Left renal cortex interstitium (tissue), 4 donors: ENCODE results near the gene TOLLIP. TPM values are rescaled to one million over a fixed set of nuclear protein-coding genes. Genes with fewer than 3 reads are reported as not detected.

Source experiments
- DNase-seq, 4 donors: peaks; one replicate each; pipeline ENCODE4 v3.0.0-alpha.2; 2013; ENCODE audit warnings: low read depth in 4 of 4, low spot score in 2 of 4, missing footprints in 1 of 4
- polyA plus RNA-seq, 4 donors: library from polyadenylated mRNA; unstranded; fragments of 120-200 nt; gene quantifications; one replicate each; pipeline ENCODE4 v1.2.1, GENCODE V29; 2013; ENCODE audit not compliant: insufficient read length in 4 of 4

The TOLLIP gene
- polyA plus RNA-seq, 4 donors, result 33.0 to 51.5 (median 45.6) TPM

DNA sequence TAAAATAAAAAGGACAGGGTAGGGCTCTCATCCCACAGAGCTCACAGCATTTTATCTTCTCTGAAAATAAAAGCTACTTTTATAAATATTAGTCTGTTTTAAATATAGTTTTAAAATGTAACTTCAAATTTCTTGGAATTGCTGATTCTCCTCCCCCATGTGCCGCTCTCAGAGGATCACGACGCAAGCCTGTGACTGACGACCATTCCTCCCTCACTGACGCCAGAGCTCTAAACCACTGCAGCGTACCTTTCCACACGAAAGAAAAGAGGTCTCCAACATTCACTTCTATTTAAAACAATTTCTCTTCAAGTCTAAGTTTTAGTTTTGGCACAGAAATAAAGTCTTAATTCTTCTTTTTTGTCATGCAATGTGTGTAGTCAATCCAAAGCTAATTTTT is 9.3 kb downstream of the TOLLIP start:
- DNase-seq, result no peak

DNA sequence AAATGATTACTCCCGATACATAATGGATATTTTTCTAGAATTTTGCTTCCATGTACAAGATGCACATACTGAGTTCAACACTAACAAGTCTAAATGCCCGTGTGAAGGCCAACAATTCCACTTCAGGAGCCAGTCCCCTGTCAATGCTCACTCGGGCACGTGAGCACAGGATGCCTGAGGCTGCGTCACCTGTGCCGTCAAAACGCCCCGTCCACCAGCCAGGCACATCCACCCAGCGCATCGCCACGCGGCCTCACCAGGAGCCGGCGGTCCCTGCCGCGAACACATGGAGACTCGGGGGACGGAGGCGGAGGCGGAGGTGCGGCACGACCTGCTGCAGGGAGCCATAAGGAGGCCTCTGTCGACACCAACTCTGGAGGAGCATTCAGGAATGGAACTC is 9.8 kb downstream of the TOLLIP start:
- DNase-seq, result no peak

DNA sequence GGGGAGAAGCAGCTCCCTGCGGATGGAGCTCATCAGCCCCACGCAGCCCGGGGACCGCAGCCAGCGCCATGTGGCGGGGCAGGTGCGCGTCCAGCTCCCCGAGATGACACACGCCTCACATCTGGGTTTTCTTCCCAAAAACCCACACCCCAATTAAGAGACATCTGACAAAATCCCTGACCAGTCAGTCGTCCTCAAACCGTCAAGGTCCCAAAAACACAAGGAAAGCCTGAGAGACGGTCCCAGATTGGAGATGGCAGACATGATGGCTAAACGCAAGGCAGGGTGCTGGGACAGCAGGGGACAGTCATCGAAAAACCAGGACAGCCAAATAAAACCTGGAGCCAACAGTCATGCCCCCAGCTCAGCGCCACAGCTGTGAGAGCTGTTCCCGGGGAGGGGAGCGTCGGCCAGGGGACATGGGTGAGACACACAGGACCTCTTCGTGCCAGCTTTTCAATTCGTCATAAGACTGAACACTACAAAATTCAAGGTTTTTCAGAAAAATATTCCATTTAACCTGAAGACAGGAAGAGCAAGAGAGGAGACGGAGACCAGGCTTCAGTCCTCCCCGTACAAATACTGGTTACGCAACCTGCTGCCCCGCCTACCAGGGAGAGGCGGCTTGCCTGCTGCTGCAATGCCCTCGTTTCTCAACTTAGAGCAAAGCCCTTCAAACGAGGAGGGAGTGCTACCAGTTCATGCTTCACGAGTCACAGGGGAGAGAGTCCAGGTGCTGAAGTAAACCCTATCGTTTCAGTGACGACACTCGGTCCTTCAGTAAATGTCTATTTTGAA is 10.5 kb downstream of the TOLLIP start:
- peak in 2 of 4 donors; percentile 28 to 52 for DNase-seq

DNA sequence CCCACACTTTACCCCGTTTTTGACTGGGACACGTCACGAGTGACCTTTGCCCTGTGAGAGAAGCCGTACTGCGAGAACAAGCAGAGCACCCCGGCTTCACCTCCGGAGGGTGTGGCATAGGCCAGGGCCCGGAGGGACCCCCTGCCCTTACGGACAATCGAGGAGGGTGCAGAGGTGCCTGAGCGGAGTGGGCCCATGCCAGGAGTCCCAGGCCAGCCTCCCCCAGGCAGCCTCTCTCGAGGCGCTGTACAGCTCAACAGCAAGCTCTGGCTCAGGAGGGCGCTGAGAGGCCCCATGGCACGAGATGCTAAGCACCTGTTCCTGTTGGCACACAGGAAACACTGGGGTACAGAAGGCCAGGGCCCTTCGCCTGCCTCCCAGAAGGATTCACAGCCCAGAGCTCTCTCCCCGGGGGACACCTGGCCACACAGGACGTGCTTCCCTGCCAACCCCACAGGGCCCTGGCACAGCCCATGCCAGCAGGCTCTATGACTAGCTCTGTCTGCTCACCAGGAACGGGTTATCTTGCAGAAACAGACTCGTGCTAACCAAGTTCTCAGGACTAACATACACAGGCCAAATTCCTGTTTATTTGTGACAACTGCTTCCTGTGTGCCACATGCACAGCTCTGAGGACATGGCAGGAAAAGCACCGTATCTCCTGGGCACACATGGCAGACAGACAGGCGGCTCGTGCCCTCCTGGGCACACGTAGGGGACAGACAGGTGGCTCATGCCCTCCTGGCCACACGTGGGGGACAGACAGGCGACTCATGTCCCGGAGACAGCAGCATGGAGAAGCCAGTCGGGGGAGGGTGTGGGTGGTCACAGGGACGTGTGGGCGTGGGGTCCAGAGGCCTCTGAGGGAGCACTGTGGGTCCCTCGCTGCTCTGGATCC is 11.6 kb downstream of the TOLLIP start:
- DNase-seq, result no peak

DNA sequence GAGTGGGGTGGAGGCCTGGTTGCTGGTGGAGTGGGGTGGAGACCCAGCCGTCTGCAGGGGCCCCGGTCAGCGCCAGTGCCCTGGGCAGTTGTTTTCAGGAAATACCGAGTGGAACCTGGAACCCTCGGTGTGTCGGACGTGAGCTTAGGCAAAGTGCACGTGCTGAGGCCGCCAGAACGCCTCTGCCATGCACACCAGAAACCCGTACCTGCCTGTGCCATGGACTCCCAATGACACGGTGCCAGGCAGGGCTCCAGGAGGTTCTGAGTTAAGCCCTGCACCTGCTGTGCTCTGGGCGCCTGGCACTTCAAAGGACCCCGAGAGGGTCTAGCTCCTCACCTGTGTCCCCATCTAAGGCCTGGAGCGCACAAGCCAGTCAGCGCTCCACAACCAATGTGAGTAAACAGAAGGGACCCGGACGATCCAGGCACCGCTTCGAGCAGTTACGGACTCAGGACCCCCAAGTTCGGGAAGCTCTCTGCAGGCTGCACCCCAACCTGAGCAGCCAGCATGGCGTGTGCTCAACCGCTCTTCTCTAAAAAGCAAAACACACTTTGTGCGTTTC is 12.3 kb downstream of the TOLLIP start:
- no peak for DNase-seq

DNA sequence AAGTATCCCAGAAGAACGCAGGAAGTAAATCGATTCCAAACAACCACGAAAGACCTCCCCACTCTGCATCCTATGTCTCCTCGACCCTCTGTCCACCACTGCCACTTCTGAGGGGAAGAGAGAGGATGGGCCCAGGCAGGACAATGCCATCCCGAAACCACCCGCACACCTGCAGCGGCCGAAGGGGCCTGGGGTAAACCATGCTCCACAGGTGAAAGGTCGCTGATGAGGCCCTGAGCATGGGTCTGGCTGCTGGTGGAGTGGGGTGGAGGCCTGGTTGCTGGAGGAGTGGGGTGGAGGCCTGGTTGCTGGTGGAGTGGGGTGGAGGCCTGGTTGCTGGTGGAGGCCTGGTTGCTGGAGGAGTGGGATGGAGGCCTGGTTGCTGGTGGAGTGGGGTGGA is 13.1 kb downstream of the TOLLIP start:
- no peak for DNase-seq

DNA sequence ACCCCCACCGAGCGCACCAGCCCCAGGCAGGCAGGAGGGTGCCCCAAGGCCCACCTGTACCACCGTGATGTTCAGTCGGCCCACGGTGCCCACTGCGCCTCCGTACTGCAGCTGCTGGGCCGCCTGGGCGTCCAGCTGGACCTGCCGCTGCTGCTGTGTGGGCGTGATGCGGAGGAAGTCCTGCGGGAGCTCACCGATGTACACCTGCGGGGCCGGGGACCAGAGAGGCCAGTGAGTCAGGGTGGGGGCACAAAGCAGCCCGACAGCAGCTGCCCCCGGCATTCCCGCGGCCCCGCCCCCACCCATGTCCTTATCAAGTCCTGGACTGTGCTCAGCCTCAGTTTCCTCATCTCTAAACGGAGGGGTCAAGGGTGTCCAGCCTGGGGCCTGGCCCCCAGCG is 13.8 kb downstream of the TOLLIP start:
- DNase-seq, result no peak

DNA sequence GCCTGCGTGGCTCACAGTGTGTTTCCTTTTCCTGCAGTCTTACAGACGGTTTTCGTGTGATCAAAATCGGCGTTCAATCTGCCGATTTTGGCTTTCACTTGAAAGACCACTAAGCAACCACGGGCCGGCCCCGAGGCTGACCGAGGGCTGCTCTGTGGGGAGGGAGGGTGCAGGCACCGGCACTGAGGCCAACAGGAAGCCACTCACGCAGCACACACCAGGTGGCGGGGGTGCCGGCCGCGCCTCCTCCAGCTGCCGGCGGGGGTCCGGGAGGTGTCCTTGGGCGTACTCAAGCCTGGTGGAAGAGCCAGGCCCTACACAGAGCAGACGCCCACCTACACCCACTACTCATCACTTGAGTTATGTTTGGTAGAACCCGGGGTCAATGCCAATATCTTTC is 14.3 kb downstream of the TOLLIP start:
- no peak for DNase-seq

DNA sequence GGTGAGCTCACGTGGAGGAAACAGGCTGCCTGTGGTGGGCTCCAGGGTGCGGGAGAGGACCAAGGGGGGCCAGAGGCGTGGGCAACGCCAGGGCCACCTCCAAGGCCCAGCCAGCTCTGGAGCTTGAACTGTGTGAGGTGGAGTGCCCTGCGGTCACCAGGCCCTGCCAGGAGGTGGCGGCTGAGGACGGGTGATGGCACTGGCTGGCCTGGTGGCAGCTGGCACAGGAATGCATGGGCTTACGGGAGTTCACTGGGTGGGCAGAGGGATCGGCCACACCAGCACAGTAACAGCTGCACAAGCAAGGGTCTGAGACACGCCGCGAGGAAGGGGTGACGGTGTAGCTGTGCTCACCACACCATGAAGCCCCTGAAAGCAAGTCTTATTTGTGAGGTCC is 15.8 kb downstream of the TOLLIP start:
- DNase-seq, result no peak

DNA sequence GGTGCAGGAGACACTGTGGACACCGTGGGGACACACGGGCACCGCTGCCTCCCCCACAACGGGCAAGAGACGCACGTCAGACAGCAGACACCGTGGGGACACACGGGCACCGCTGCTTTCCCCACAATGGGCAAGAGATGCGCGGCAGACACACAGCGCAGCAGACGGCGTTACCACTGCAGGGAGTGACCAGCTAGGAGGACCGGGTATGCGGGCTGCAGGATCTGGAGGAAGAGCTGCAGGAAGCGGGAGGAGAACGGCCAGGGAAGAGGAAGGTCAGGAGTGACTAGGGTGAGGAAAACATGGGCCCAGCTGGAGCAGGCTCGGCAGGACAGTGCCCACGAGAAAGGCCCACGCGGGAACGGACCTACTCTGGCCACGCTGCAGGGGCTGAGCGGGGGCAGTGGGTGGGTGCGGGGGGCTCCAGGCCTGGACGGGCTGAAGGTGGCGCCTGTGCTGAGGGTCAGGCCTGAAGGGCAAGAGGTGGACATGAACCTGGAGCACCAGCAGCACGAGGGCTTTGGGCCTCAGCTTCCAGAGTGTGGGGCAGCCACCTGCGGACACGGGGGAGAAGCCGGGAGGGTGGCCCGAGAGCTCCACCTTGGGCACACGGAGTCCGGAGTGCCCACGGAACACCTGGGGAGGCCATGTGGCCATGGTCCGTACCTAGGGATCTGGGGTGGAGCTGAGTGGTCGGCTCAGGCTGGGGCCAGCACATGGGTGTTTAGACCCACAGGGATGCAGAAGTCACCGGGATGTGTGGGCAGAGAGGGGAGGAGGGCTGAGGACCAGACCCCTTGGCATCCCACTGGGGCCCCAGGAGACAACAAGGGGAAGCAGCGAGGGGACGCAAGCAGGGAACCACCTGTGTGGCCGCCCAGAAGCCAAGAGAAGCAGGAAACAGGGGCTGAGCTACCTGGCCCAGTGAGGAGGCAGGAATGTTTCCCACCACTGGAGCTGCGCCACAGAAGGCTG is 16.5 kb downstream of the TOLLIP start:
- DNase-seq, result no peak

DNA sequence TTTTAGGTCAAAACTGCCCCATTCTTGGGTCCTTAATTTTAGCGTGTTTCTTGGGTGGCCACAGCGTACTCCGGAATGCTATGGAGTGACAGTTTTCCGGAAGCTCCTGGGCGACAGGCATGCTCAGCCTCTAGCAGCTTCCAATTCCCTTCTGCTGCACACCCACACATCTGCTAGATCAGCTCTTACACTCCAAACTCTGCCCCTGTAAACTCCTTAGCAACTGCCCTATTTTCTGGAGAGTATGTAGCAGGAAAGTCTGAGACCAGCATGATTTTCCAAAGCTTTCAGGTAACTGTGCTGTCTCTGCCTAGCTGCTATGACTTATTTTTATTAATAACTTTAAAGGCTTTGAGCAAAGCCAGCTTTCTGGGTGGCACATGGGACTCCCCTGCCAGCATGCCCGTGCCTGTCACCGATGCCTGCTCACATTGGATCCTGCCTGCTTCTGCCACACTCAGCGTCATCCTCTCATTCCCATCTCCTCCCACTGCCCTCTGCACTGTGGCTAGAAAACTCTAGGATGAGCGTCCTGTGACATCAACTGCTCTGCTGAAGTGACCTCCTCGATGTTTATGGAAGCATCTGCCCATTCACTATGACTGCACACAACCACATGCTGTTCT is 17.3 kb downstream of the TOLLIP start:
- no peak for DNase-seq

DNA sequence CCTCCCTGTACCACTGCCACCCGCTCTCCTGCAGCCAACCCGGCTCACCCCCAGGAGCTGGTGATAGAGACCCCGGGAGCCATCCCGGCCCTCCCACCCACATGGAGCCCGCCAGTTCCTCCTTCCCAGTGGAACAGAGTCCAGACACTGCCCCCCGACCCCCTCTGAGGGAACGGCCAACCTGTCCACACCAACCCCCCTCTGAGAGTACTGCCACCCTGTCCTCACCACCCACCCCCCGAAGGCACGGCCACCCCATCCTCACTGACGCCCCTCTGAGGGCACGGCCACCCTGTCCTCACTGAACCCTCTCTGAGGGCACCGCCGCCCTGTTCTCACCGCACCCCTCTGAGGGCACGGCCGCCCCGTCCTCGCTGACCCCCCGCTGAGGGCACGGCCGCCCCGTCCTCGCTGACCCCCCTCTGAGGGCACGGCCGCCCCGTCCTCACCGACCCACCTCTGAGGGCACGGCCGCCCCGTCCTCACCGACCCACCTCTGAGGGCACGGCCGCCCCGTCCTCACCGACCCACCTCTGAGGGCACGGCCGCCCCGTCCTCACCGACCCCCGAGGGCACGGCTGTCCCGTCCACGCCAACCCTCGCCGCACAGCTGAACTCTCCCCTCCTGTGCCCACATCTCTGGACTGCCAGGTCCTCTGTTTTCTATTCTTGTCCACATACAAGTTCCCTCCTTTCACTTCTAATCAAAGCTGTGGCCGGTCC is 18.0 kb downstream of the TOLLIP start:
- no peak for DNase-seq

DNA sequence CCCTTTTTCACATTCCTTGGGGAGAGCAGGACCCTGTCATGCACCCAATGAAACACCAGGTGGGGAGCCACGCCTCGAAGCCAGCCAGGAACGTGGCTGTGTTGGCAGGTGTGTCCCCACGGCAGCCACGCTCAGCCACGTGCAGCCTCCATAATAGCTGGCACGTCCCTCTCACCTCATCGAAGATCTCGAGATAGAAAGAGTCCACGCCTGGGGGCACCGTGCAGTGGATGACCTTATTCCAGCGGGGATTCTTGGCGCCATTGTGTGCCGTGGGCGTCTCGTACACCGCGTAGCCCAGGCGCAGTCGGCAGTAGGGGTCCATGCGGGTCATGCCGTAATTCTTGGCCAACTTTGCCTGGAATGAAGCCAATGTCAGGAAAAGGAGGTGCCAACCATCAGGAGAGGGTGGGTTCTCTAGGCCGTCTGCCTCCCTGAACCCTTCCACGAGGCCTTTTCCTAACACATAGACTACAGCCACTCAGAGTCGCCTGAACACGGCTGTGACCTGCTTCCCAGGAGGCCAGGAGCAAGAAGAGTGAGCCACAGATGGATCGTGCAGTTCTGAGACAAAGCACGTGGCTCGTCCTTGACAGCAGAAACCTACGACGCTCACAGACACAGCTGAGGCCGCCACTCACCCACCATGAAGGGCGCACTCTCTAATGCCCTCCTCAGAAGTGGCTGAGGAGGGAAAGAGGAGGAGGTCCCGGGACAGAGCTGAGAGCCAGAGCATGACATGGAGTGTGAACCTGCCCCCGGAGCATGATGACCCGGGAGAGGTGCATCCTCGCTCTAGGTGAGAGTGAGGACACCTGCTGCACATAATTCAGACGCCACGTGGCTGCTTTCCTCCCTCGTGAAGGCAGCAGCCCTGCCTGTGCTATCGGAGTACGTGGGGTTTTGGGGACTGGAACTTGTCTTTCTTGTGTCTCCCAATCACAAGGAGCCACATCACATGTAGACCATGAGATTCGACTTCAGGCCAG is 19.1 kb downstream of the TOLLIP start:
- no peak for DNase-seq

DNA sequence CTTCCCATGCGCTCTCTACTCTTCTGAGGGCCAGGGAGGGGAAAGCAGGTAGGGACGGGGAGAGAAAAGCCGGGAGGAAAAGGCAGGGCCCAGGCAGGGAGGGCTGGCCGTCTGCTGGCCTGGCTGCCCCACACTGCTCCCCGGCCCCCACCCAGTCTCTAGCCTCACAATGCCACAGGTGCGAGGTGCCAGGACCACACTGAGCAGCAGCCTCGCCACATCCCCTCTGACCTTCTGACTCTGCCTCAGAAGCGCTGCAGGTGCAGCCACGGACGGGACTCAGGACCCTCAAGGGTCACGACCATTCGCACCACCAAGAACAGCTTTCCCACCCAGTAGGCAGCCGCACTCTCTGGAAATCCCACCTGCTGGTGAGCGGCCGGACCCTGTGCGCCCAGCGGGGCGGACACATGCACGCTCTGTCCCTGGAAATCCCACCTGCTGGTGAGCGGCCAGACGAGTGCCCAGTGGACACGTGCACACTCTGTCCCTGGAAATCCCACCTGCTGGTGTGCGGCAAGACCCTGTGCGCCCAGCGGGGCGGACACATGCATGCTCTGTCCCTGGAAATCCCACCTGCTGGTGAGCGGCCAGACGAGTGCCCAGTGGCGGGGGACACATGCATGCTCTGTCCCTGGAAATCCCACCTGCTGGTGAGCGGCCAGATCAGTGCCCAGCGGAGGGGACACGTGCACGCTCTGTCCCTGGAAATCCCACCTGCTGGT is 20.1 kb downstream of the TOLLIP start:
- no peak for DNase-seq

DNA sequence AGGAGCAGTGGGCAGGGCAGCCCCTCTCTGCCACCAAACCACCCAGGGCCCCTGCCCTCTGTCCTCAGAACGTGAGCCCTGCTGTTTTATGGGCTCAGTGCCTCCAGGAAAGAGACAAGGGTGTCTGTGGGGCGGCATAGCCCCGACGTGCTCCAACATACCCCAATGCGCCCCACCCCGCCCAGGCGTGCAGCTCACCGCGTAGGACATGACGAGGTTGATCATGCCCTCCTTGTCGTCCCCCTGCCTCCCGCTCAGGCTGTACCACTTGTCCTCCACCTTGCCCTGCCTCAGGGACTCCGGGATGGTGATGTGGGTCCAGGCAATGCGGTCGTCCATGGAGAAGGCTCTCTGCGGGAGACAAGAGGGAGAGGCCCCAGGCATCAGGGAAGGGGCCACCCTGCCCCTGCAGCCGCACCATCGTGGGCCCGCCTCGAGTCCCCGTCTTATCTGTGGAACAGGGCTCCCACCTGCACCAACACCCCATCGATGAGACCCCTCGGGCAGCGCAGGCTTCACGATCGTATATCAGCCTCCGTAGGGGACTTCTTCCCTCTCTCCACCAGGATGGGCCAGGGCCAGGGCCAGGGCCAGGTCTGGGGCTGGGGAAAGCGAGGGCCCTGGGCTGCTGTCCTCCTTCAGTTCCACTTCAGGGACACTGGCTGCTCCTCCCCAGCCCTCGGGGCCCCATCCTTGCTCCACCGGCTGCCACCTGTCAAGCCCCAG is 20.8 kb downstream of the TOLLIP start:
- no peak for DNase-seq

DNA sequence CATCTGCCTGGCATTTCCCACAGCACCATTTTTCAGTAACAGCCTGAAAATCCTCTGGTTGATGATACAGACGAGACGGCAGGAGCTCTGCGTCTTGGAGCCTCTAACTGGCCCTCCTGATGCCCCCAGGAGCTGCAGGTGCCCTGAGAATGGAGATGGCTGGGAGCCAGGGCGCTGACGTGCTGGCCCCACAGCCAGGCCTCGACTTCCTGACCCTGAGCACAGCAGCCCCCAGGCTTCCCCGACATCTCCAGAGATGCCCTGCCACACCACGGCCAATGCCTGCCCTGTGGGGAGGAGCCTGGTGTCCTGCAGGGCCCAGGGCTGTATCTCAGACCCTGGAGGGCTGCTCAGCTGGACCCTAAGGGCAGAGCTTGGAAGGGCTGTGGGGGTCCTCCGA is 21.5 kb downstream of the TOLLIP start:
- no peak for DNase-seq

DNA sequence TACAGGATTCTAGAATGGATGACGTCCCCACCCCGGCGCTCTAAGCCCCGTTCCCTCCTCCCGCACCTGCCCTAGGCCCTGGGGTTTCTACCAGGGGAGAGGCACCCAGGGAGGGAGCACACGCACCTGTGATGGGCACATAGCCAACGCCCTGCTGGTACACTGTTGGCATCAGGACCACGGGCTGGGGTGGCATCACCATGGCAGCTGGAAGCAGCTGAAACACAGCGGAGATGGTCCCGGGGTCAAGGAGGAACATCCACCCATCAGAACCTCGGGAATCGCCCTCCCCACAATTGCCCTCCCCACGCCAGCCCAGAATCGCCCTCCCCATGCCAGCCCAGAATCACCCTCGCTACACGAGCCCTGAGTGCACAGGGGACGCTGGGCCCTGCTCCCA is 23.6 kb downstream of the TOLLIP start:
- DNase-seq, result no peak
